Heart right ventricle (tissue), 16 donors: ENCODE measurements around the gene CMSS1. TPM values are rescaled to one million over a fixed set of nuclear protein-coding genes. Genes with fewer than 3 reads are reported as not detected.

Source experiments
- ATAC-seq, 8 donors: fragments of 200-7000 bp; cut with Tn5 transposase; one replicate each; pipeline ENCODE4 v1.9.1; 2020; ENCODE audit warnings: mild to moderate bottlenecking in 8 of 8, moderate library complexity in 8 of 8, moderate number of reproducible peaks in 1 of 8
- DNase-seq, 2 donors: peaks; one replicate each; pipeline ENCODE4 v3.0.0-alpha.2; 2020
- H3K27ac ChIP-seq, 10 donors: fragments of 200-600 bp; sonication (generic) in 2 of 10; one replicate each; pipeline versions ENCODE4 v1.5.0 to v1.8.0; 2020 to 2022; ENCODE audit warnings: mild to moderate bottlenecking in 3 of 10
- H3K27me3 ChIP-seq, 7 donors: fragments of 200-600 bp; one replicate each; pipeline ENCODE4 v1.8.0; 2021 to 2022; ENCODE audit warnings: mild to moderate bottlenecking in 2 of 7
- H3K36me3 ChIP-seq, 9 donors: fragments of 200-600 bp; sonication (generic) in 1 of 9; one replicate each; pipeline versions ENCODE4 v1.5.0 to v1.8.0; 2020 to 2022; ENCODE audit warnings: mild to moderate bottlenecking in 2 of 9
- H3K4me1 ChIP-seq, 9 donors: fragments of 200-600 bp; sonication (generic) in 1 of 9; one replicate each; pipeline versions ENCODE4 v1.5.0 to v1.8.0; 2020 to 2022; ENCODE audit warnings: mild to moderate bottlenecking in 4 of 9
- H3K4me3 ChIP-seq, 10 donors: fragments of 200-600 bp; sonication (generic) in 2 of 10; one replicate each; pipeline versions ENCODE4 v1.5.0 to v1.8.0; 2020 to 2022; ENCODE audit warnings: mild to moderate bottlenecking in 7 of 10, moderate library complexity in 2 of 10
- H3K9me3 ChIP-seq, 11 donors: fragments of 200-600 bp in 10 of 11; sonication (generic) in 2 of 11; one replicate each; pipeline versions ENCODE4 v1.5.0 to v1.8.0; 2013 to 2022; ENCODE audit warnings: mild to moderate bottlenecking in 2 of 11, control low read depth in 1 of 11, moderate library complexity in 1 of 11
- CTCF ChIP-seq, 9 donors: fragments of 200-600 bp; sonication (generic) in 2 of 9; IDR thresholded peaks; one replicate each; pipeline versions ENCODE4 v1.5.0 to v1.8.0; 2021 to 2022; ENCODE audit warnings: antibody characterized with exemption in 9 of 9, mild to moderate bottlenecking in 5 of 9, moderate library complexity in 1 of 9
- WGBS, 2 donors: extraction: QIAGEN DNeasy Blood & Tissue Kit; methylation state at CpG; one replicate each; pipeline ENCODE4 v1.1.7; 2013; ENCODE audit warnings: inconsistent platforms in 1 of 2; 5-methylcytosine and 5-hydroxymethylcytosine counted together
- intact Hi-C, 10 donors: fragments of 100-400 bp; cut with DNase I; formaldehyde crosslinking; loops; one replicate each; pipeline versions ENCODE4 v1.11.1 to v1.14.2; 2022
- polyA plus RNA-seq, 2 donors: library from polyadenylated mRNA; stranded (reverse); fragments of 200-250 nt; gene quantifications; one replicate each; pipeline ENCODE4 v1.2.3, GENCODE V29; 2013
- total RNA-seq, 10 donors: library from RNA; stranded (reverse); fragmentation: NEBNext Ultra II Directional in 3 of 10; extraction: Animal tissue kit (Norgen Biotek cat#: 25700) in 3 of 10; gene quantifications; one replicate each; pipeline versions ENCODE4 v1.2.1 to v1.2.4, GENCODE V29; 2021 to 2023
- donor health status: Arrhythmogenic right ventricular cardiomyopathy.
- donor health status: ischemic (EF 13 %, LVEDD 7.1; RV severe dilation, severe dysfunction).
- donor health status: healthy with polysubstance abuse.
- donor health status: DM: no; HTN: yes; CAD: no.
- donor health status: DM: no; HTN: no; CAD: no.
- donor health status: ischemic (EF 25% LVEDD 6.9; RV normal size, moderate dysfunction).
- donor health status: ischemic (EF 25% LVEDD 5.7; RV mildly dilated, moderate dysfunction).
- donor health status: healthy.
- donor health status: DM: yes; HTN: yes; CAD: no.
- donor health status: Ischemic cardiomyopathy.
- donor health status: ischemic (EF 35%, LVEDD 5.7; RV mildly dilated, moderate dysfunction).
- donor health status: nonischemic (EF 11% LVEDD 7.7; RV severe dilation, severe dysfunction).
- donor health status: DM: yes; HTN: yes; CAD: no.
- donor health status: PGD.
- donor health status: ischemic (EF 29% LVEDD 5.4; RV normal size, mild dysfunction).
- donor health status: nonischemic (EF 23%, LVEDD 6.1; RV moderate dilation, normal function).

CMSS1 gene
- total and polyA plus RNA-seq, 12 donors: 24.6 to 45.4 (median 34.6) TPM

- ATAC-seq (no peak), DNase-seq (no peak)
- no peak for TF ChIP-seq CTCF (IDR thresholded peaks at IDR 0.05)
- Histone ChIP-seq H3K27ac (peak overlapping the region in 6 of 10 donors; percentile 85 to 91 (median 86)), H3K9me3 (no peaks in the 10 kb centered on the region), H3K27me3 (no peaks in the 10 kb centered on the region), H3K4me1 (peaks cover 11 to 45% (median 34%) of the 10 kb centered on the region in 9 donors), H3K4me3 (no peak overlapping the region), H3K36me3 (no peaks in the 10 kb centered on the region)
- intact Hi-C loops: loop anchor here in 3 of 10 donors (5.0 to 10.0 kb wide), 3 partner anchors 94 to 104 kb away; no protein-coding TSS in a partner anchor
These were observed 221.4 kb downstream of the CMSS1 start for GRCh38 chr3:100039075-100039474.

GRCh38 chr3:100040451-100041225, 223.0 kb downstream of the CMSS1 start:
- Histone ChIP-seq H3K4me3 (no peak overlapping the region), H3K36me3 (no peaks in the 10 kb centered on the region), H3K27ac (peak overlapping the region; percentile 81 to 91 (median 86)), H3K4me1 (peaks cover 11 to 58% (median 38%) of the 10 kb centered on the region in 9 donors), H3K27me3 (no peaks in the 10 kb centered on the region), H3K9me3 (no peaks in the 10 kb centered on the region)
- ATAC-seq: peak; percentile 40 to 96 (median 84)
- DNase-seq: peak in 1 of 2 donors; percentile 57
- WGBS, 2 donors: 44 to 48% methylated on average over 3 of the region's 3 CpGs
- no peak for TF ChIP-seq CTCF (IDR thresholded peaks at IDR 0.05)
- intact Hi-C loops: loop anchor here in 6 of 10 donors (1.0 to 10.0 kb wide), 7 partner anchors 10 to 193 kb away; no protein-coding TSS in a partner anchor

- Histone ChIP-seq H3K27me3 (no peaks in the 10 kb centered on the region), H3K27ac (peak overlapping the region; percentile 81 to 91 (median 86)), H3K36me3 (no peaks in the 10 kb centered on the region), H3K4me1 (peaks cover 14 to 65% (median 45%) of the 10 kb centered on the region in 9 donors), H3K4me3 (no peak overlapping the region), H3K9me3 (no peaks in the 10 kb centered on the region)
- ATAC-seq: peak; percentile 19 to 84 (median 64)
- peak in 1 of 2 donors; percentile 42 for DNase-seq
- intact Hi-C loops: loop anchor here in 6 of 10 donors (5.0 to 10.0 kb wide), 6 partner anchors 34 to 194 kb away; no protein-coding TSS in a partner anchor
- 35 to 62% methylated on average over 1 of the region's 1 CpG for WGBS, 2 donors
- TF ChIP-seq CTCF (IDR thresholded peaks at IDR 0.05): no peak
These were observed 223.7 kb downstream of the CMSS1 start for GRCh38 chr3:100041328-100041749.

- ATAC-seq: peak in 5 of 8 donors; percentile 11 to 18 (median 16)
- intact Hi-C loops: loop anchor here in 6 of 10 donors (5.0 to 10.0 kb wide), 6 partner anchors 35 to 195 kb away; no protein-coding TSS in a partner anchor
These were observed 224.7 kb downstream of the CMSS1 start for GRCh38 chr3:100042166-100042981.

More at GRCh38 chr3:100042166-100042981, 224.7 kb downstream of the CMSS1 start:
- peak overlapping the region; percentile 81 to 91 (median 86) for H3K27ac ChIP-seq
- no peaks in the 10 kb centered on the region for H3K9me3 ChIP-seq
- no peaks in the 10 kb centered on the region for H3K27me3 ChIP-seq
- peaks cover 14 to 75% (median 55%) of the 10 kb centered on the region in 9 donors for H3K4me1 ChIP-seq
- DNase-seq: no peak
- H3K36me3 ChIP-seq: no peaks in the 10 kb centered on the region
- no peak for TF ChIP-seq CTCF (IDR thresholded peaks at IDR 0.05)
- WGBS, 2 donors: 43 to 58% methylated on average over 6 of the region's 6 CpGs
- H3K4me3 ChIP-seq: no peak overlapping the region
